Measurements from ENCODE around the gene GLI1. TPM values are rescaled to one million over a fixed set of nuclear protein-coding genes. Genes with fewer than 3 reads are reported as not detected.

Gene GLI1
- total RNA-seq, 1 donor from 2014 or later: 6.8 TPM

GRCh38 chr12:57479043-57479375, 19.4 kb downstream of the GLI1 start:
- no peak for TF ChIP-seq CTCF (IDR thresholded peaks at IDR 0.05)
- H3K9me3 Mint-ChIP-seq (ENCODE audit: low read depth): no peaks in the 10 kb centered on the region
- H3K36me3 Mint-ChIP-seq (ENCODE audit: low read depth): no peaks in the 10 kb centered on the region
- DNase-seq (ENCODE audit: low spot score): peak; percentile 35
- H3K27ac Mint-ChIP-seq (ENCODE audit: unreplicated experiment): no peak overlapping the region
- H3K4me1 Mint-ChIP-seq (ENCODE audit: low read depth): peaks cover 31% of the 10 kb centered on the region
- no peak overlapping the region for H3K4me3 Mint-ChIP-seq (ENCODE audit: unreplicated experiment)
- peaks cover 17% of the 10 kb centered on the region for H3K27me3 Mint-ChIP-seq (ENCODE audit: low read depth)

- H3K9me3 Mint-ChIP-seq (ENCODE audit: low read depth): no peaks in the 10 kb centered on the region
- no peak for TF ChIP-seq CTCF (IDR thresholded peaks at IDR 0.05)
- peaks cover 11% of the 10 kb centered on the region for H3K27me3 Mint-ChIP-seq (ENCODE audit: low read depth)
- H3K4me3 Mint-ChIP-seq (ENCODE audit: unreplicated experiment): no peak within 1 kb of the TSS
- no peaks in the 10 kb centered on the region for H3K36me3 Mint-ChIP-seq (ENCODE audit: low read depth)
- H3K4me1 Mint-ChIP-seq (ENCODE audit: low read depth): peaks cover 31% of the 10 kb centered on the region
- peak within 1 kb of the TSS; percentile 46 for H3K27ac Mint-ChIP-seq (ENCODE audit: unreplicated experiment)
- DNase-seq (ENCODE audit: low spot score): no peak
Measured at GRCh38 chr12:57479376-57480115, 20.0 kb downstream of the GLI1 start, which contains the start of gene ARHGAP9. Gene ARHGAP9 (minus strand): TSS chr12:57479866. CDS start chr12:57479406, 460 bp downstream.

- no peak for DNase-seq (ENCODE audit: low spot score)
- H3K9me3 Mint-ChIP-seq (ENCODE audit: low read depth): no peaks in the 10 kb centered on the region
- no peak overlapping the region for H3K27ac Mint-ChIP-seq (ENCODE audit: unreplicated experiment)
- TF ChIP-seq CTCF (IDR thresholded peaks at IDR 0.05): no peak
- H3K4me1 Mint-ChIP-seq (ENCODE audit: low read depth): peaks cover 22% of the 10 kb centered on the region
- H3K36me3 Mint-ChIP-seq (ENCODE audit: low read depth): no peaks in the 10 kb centered on the region
- H3K4me3 Mint-ChIP-seq (ENCODE audit: unreplicated experiment): no peak overlapping the region
- no peaks in the 10 kb centered on the region for H3K27me3 Mint-ChIP-seq (ENCODE audit: low read depth)
Measured at GRCh38 chr12:57481671-57482070, 22.1 kb downstream of the GLI1 start.

- Mint-ChIP-seq H3K4me3 (ENCODE audit: unreplicated experiment) (no peak overlapping the region), H3K9me3 (ENCODE audit: low read depth) (no peaks in the 10 kb centered on the region), H3K4me1 (ENCODE audit: low read depth) (peaks cover 23% of the 10 kb centered on the region), H3K27me3 (ENCODE audit: low read depth) (no peaks in the 10 kb centered on the region), H3K36me3 (ENCODE audit: low read depth) (peaks cover 1% of the 10 kb centered on the region), H3K27ac (ENCODE audit: unreplicated experiment) (peak overlapping the region; percentile 68)
- TF ChIP-seq CTCF (IDR thresholded peaks at IDR 0.05): no peak
- DNase-seq (ENCODE audit: low spot score): peak; percentile 7
Measured at GRCh38 chr12:57483466-57483865, 23.9 kb downstream of the GLI1 start.

GRCh38 chr12:57485695-57486094, 26.1 kb downstream of the GLI1 start:
- Mint-ChIP-seq H3K27ac (ENCODE audit: unreplicated experiment) (no peak overlapping the region), H3K4me3 (ENCODE audit: unreplicated experiment) (no peak overlapping the region), H3K36me3 (ENCODE audit: low read depth) (peaks cover 14% of the 10 kb centered on the region), H3K27me3 (ENCODE audit: low read depth) (no peaks in the 10 kb centered on the region), H3K4me1 (ENCODE audit: low read depth) (peaks cover 33% of the 10 kb centered on the region), H3K9me3 (ENCODE audit: low read depth) (no peaks in the 10 kb centered on the region)
- TF ChIP-seq CTCF (IDR thresholded peaks at IDR 0.05): no peak
- DNase-seq (ENCODE audit: low spot score): no peak
